ENCODE results near the gene CES4A. TPM values are rescaled to one million over a fixed set of nuclear protein-coding genes. Genes with fewer than 3 reads are reported as not detected.

The CES4A gene
- total RNA-seq, 6 experiments from 2014 or later = 1.7 to 3.5 (median 2.3) TPM

DNA sequence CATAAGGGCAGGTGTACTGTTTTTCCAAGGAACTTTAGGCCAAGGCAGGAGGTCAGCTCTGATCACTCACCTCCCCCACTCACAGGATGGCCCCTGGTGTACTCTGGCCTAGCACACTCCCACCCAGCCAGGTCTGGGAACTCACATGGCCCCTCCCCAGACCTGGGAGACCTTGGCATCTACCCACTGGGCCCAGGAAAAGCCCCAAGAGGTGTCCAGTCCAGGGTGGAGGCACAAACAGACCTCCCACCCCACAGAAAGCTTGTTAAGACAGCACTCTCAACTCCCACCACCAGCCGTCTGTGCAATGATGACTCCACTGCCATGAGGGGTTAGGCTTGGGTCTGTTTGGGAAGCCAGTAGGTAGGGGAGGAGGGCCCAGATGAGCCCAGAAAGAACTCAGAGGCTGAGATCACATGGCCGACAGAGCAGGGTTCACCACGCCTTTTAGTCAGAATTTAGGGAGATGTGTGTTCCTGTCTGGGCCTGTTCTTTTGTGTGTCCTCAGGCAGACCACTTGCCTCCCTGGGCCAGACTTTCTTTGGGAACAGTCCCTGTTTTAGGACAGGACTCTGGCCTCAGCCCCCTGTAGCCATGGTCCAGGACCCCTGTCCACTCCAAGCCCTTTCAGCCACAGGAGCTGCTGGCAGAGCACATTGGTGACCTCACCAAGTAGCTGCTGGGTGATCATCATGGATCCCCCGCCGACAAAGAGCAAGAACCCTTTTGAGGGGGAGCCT lies 28.5 kb downstream of the CES4A start:
- peaks cover 7% of the 10 kb centered on the region; the same call in 1 of the 2 replicates for H3K4me1 Mint-ChIP-seq (ENCODE audit: low read depth)
- H3K27me3 Mint-ChIP-seq (ENCODE audit: insufficient read depth) = peaks cover 7% of the 10 kb centered on the region
- no peak for TF ChIP-seq CTCF (IDR thresholded peaks at IDR 0.05)
- no peak for DNase-seq
- no peaks in the 10 kb centered on the region for H3K36me3 Mint-ChIP-seq (ENCODE audit: low read depth)
- no peak overlapping the region for H3K27ac Mint-ChIP-seq
- H3K9me3 Mint-ChIP-seq = no peaks in the 10 kb centered on the region
- H3K4me3 Mint-ChIP-seq = no peak overlapping the region

DNA sequence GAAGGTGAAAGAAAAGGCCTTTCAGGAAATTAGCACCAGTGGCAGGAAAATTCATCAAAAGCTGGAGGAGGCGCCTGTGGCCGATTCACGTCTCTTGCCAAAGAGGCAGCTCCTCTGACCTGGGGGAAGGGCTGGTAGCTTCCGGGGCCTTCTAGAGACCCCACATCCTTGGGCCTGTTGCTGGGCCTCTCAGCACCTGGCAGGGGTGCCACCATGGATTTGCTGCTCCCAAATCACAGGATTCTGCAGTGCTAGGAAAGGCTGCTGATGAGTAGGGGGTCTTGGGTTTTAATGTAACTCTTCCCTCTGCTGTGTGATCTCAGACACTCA lies 29.0 kb downstream of the CES4A start:
- DNase-seq = no peak
- no peak overlapping the region for H3K27ac Mint-ChIP-seq
- no peaks in the 10 kb centered on the region for H3K36me3 Mint-ChIP-seq (ENCODE audit: low read depth)
- peaks cover 10% of the 10 kb centered on the region for H3K4me1 Mint-ChIP-seq (ENCODE audit: low read depth)
- no peak for TF ChIP-seq CTCF (IDR thresholded peaks at IDR 0.05)
- peaks cover 7% of the 10 kb centered on the region for H3K27me3 Mint-ChIP-seq (ENCODE audit: insufficient read depth)
- no peak overlapping the region for H3K4me3 Mint-ChIP-seq
- H3K9me3 Mint-ChIP-seq = no peaks in the 10 kb centered on the region

GRCh38 chr16:67017810-67018488 lies 29.6 kb downstream of the CES4A start:
- Mint-ChIP-seq H3K9me3 (no peaks in the 10 kb centered on the region), H3K36me3 (ENCODE audit: low read depth) (no peaks in the 10 kb centered on the region), H3K4me3 (no peak overlapping the region), H3K4me1 (ENCODE audit: low read depth) (peaks cover 15% of the 10 kb centered on the region), H3K27ac (no peak overlapping the region), H3K27me3 (ENCODE audit: insufficient read depth) (peaks cover 7% of the 10 kb centered on the region)
- peak; percentile 95 for TF ChIP-seq CTCF (IDR thresholded peaks at IDR 0.05)
- DNase-seq = peak; percentile 94

DNA sequence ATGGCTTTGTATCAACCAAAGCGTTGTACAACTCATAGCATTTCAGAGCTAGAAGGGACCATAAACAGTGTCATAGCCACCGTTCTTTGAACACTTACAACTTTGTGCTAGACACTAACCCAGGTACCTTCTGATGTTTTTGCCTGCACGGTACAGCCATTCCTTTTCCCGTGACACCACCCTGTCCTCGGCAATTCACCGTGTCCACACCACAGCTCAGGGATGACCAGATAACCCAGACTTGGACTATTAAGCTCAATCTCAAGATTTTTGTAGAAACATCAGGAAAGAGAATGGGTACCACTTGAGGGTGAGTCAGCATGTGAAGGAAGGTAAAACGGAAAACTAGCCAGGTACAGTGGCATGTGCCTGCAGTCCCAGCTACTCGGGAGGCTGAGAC lies 30.8 kb downstream of the CES4A start:
- H3K36me3 Mint-ChIP-seq (ENCODE audit: low read depth) = no peaks in the 10 kb centered on the region
- H3K4me1 Mint-ChIP-seq (ENCODE audit: low read depth) = peaks cover 19% of the 10 kb centered on the region
- DNase-seq = no peak
- no peak for TF ChIP-seq CTCF (IDR thresholded peaks at IDR 0.05)
- H3K27me3 Mint-ChIP-seq (ENCODE audit: insufficient read depth) = peaks cover 4% of the 10 kb centered on the region
- H3K9me3 Mint-ChIP-seq = no peaks in the 10 kb centered on the region
- no peak overlapping the region for H3K4me3 Mint-ChIP-seq
- no peak overlapping the region for H3K27ac Mint-ChIP-seq

- Mint-ChIP-seq H3K9me3 (no peaks in the 10 kb centered on the region), H3K27me3 (ENCODE audit: insufficient read depth) (peaks cover 4% of the 10 kb centered on the region), H3K36me3 (ENCODE audit: low read depth) (no peaks in the 10 kb centered on the region), H3K4me1 (ENCODE audit: low read depth) (peaks cover 24% of the 10 kb centered on the region), H3K4me3 (no peak overlapping the region), H3K27ac (no peak overlapping the region)
- TF ChIP-seq CTCF (IDR thresholded peaks at IDR 0.05) = no peak
- no peak for DNase-seq
Measured at GRCh38 chr16:67021321-67021720, 32.9 kb downstream of the CES4A start.

Data from HFFc6 (cell line).